ENCODE data around the gene GSPT1. TPM values are rescaled to one million over a fixed set of nuclear protein-coding genes. Genes with fewer than 3 reads are reported as not detected.

GSPT1 gene
- polyA plus RNA-seq, 1 donor = 140 TPM

- DNase-seq = no peak
Measured at GRCh38 chr16:11914210-11915113, 1.3 kb downstream of the GSPT1 start.

DNA sequence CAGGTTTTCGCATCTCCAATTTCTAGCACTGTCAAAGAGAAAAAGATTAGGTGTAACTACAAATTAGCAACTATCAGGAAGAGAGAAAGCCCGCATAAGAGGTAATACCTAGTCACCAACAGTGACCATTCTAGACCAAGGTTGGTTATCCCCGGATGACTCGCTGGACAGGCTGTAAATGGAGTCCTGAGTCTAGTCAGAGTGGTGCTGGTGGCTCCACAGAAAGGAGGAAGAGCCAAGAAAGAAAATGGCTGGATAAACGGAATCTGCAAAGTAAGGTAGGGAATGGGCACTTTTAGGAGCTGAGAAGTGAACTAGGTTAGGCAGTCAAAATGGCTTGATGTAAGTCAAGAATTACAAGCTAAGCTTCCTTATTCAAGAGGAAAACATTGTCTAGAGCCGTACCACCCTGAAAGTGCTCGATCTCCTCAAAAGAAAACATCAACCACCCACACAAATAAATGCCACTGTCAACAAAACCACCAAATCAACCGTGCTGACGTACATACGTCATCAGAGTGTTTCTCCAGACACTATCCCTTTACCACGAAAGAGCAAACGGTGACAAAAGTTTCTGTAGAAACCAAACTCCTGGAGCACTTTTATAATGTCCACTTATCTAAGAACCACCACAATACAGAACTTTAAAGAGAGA lies 2.2 kb downstream of the GSPT1 start:
- DNase-seq = no peak

DNA sequence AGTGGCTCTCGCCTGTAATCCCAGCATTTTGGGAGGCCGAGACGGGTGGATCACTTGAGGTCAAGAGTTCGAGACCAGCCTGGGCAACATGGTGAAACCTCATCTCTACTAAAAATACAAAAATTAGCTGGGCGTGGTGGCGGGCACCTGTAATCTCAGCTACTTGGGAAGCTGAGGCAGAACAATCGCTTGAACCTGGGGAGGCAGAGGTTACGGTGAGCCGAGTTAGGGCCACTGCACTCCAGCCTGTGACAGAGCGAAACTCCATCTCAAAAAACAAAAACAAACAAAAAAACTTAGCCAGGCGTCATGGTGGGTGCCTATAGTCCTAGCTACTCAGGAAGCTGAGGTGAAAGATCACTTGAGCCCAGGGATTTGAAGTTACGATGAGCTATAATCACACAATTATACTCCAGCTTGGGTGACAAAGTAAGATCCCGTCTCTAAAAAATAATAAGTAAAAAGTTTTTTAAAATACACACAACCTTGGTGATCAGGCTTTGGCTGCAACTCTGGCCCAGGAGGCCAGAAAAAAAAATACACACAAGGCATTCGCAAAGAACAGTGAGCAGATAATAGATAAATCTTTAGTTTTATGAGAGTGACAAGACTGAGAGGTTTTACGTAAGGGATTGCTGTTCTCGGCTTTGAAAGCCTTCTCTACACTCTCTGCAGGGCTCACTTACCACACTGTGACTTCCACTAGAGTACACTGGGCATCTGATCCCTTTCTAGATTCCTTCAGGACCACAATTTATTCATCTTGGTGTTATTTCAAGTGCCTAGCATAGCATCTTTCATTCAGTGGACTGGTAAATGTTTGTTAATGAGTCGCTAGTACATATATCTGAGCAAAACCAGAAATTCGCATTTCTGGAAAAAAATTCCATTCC lies 5.9 kb downstream of the GSPT1 start:
- peak; percentile 37 for DNase-seq

DNA sequence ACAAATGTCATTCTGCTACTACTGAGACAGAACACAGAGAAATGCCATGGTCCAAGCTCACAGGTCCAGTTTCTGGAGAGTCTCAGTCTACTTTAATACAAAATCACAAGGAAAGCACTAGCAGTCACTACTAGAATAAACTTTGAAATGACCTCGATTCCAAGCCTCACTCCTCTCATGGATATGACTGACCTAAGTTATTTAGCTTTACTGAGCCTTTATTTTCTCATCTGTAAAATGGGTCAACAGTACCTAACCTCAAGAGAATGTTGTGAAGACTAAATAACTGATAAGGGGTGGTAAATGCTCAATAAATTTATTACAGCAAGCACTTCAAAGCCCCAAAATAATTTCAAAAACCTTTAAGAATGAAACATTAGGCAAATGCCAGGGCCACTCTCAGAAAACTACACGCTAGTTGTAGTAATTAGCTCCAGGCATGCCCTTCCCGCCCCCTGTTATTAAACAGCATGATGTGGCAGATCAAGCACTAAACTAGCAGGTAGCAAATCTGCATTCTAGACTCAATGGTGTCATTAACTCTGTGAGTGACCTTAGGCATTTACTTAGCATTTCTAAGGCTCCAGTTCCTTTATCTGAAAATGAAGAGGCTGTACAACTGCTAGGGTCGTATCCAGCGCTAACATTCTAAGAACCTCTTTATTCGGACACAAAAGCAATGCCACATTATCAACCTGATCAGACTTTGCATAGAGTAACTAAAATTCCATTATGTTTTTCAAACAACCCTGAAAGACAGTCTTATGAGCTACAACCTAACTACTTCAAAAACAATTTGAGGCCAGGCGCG lies 8.4 kb downstream of the GSPT1 start:
- DNase-seq = no peak

GRCh38 chr16:11903906-11904305 lies 11.8 kb downstream of the GSPT1 start:
- no peak for DNase-seq

GRCh38 chr16:11901091-11901490 lies 14.7 kb downstream of the GSPT1 start:
- no peak for DNase-seq

DNA sequence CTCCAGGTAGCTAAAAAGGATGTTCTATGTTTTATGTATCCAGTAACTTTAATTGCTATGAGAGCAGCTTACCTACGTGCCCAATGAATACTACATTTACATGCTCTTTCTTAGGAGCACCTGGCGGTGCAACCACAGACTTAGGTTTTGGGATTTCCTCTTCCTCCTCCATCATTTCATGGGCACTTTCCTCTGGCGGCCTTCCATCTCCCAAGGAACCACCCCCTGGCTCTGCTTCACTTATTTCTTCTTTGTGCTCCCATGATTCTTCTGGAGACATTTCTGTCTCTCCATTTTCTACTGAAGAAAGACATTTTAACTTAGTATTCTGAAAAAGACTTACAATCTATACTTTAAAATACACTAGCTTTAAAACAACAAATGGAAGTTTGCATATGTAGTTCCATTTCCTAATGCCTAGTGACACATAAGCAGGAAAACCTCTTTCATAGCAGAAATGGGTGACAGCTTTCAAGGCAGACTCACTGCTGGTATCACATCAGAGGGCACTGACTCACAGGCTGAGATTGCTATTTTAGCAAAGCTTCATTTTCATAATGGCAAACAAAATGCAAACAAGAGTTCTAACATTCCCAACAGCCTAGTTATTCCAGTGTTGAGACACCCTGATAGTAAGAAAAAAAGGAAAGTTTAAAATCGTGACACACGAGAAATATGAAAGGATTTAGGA lies 19.1 kb downstream of the GSPT1 start:
- no peak for DNase-seq

DNA sequence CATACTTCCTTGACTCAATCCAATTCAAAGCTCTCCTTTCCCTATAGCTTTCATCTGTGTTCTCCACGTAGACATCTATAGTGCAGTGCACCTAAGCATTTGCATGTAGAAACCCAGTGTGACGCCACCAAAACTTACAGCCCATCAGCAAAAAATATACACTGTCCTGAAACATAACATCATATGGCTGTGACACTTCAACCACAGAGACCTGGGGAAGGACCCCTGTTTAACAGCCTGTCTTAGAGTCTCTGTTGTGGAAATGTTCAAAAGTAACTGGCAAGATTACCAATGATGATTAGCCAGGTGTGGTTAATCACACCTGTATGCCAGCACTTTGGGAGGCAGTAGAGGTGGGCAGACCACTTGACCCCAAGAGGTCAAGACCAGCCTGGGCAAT lies 22.2 kb downstream of the GSPT1 start:
- no peak for DNase-seq

- DNase-seq = no peak
Measured at GRCh38 chr16:11892761-11893160, 23.0 kb downstream of the GSPT1 start.

DNA sequence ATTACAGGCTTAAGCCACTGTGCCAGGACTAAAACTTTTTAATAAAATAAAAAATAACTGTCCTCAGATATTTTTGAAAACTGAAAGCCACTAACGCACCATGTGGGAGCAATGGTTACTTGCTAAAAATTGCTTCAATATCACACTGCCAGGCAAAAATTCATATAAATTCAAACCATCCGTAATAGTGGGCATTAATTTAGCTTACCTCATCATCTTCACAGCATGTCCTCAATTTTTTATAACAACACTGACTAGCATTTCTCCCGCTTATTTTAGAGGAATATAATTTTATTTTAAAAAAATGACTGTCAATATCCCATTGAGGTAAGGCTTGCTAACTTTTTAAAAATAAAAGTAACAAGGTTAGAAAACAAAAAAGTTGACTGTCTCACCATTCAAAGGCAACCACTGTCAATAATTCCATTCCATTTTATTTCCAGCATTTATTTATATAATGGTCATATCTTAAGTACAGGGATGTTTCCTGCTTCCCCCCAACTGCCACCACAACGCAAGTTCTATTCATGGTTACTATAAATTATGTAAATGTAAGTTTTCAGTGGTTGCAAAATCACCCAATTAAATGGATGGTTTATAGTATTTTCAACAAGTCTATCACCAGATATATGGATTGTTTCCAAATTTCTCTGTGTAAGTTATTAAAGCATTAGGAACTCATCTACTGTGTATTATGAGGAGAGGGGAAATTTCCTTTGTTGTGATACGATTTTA lies 25.4 kb downstream of the GSPT1 start:
- no peak for DNase-seq

GRCh38 chr16:11886881-11887280 lies 28.9 kb downstream of the GSPT1 start:
- no peak for DNase-seq

DNA sequence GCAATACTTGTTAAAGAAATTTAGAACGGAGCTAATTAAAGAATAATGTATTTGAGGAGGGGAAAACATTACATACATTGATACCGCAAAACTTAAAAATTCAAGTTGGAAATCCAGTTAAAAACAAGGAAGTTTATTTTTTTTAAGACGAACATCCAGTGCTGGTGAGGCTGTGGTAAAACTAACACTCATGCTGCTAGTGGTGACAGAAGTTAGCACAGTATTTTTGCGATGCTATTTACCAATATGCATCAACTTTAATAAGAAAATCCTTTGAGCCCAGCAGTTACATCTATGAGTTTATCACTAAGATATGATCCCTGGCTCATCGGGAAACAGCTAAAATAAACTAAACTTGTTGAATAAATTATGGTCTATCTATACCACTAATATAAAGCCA lies 31.7 kb downstream of the GSPT1 start:
- DNase-seq = no peak

- no peak for DNase-seq
Measured at GRCh38 chr16:11880007-11880406, 35.7 kb downstream of the GSPT1 start.

DNA sequence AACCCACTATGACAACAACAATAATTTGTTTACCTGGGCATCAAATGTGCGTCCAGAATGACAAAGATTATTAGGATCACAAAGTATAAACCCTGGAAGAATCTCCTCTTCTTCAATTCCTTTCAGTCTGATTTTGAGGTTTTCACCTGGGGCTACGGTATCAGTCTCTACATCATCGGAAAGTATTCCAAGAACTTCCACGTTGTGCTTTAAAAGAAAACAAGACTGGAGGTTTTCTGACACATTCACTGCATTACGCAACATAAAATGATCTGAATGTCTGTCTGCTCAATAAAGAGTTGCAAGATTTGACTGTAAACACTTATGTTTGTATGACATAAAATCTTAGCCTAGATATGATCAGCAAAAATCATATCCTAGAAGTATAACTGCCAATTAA lies 38.4 kb downstream of the GSPT1 start:
- no peak for DNase-seq

GRCh38 chr16:11876306-11876705 lies 39.5 kb downstream of the GSPT1 start:
- DNase-seq = no peak

DNA sequence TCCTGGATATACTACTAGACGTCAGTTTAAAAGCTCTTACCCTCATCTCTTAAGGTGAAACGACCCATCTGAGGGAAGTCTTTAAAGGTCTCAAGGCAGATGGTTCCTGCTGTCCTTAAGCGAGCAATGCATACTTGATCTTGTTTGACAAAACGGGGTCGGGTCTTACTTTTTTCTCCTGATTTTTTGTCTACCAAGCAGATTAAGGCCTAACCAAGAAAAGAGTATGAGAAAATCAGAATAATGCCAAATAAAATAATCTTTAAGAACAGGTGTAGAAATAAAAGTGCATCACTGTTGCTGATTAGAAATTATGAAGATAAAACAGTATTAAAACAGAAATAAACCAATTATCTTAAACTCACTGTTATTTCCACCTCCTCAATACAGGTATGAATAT lies 40.0 kb downstream of the GSPT1 start:
- no peak for DNase-seq

GRCh38 chr16:11871193-11871592 lies 44.6 kb downstream of the GSPT1 start:
- DNase-seq = no peak

GRCh38 chr16:11870399-11870798 lies 45.4 kb downstream of the GSPT1 start:
- no peak for DNase-seq

GRCh38 chr16:11869353-11870228 lies 46.2 kb downstream of the GSPT1 start:
- no peak for DNase-seq
